Skeletal muscle tissue (tissue), 4 donors: Measurements from ENCODE around the gene GOLGB1. TPM values are rescaled to one million over a fixed set of nuclear protein-coding genes. Genes with fewer than 3 reads are reported as not detected.
"Not testable (repeated sequence)": the region's sequence is repeated elsewhere in the genome, so short reads cannot be mapped to it uniquely, and the experiment has no call there.

Experiments
- H3K27ac ChIP-seq: one replicate; pipeline ENCODE4 v1.7.0; 2013; ENCODE audit warnings: mild to moderate bottlenecking, low read depth, low read length, inconsistent platforms
- H3K27me3 ChIP-seq, 3 donors: one replicate each; pipeline ENCODE4 v1.7.0; 2013; ENCODE audit warnings: low read length in 3 of 3; ENCODE audit not compliant: control insufficient read depth in 3 of 3, insufficient read depth in 3 of 3
- H3K36me3 ChIP-seq, 3 donors: one replicate each; pipeline ENCODE4 v1.7.0; 2013; ENCODE audit warnings: low read length in 3 of 3; ENCODE audit not compliant: control insufficient read depth in 3 of 3, insufficient read depth in 3 of 3
- H3K4me1 ChIP-seq, 3 donors: one replicate each; pipeline ENCODE4 v1.7.0; 2013; ENCODE audit warnings: low read length in 3 of 3, mild to moderate bottlenecking in 3 of 3; ENCODE audit not compliant: control insufficient read depth in 3 of 3, insufficient read depth in 3 of 3
- H3K4me3 ChIP-seq, 3 donors: one replicate each; pipeline ENCODE4 v1.7.0; 2013; ENCODE audit warnings: low read length in 3 of 3
- H3K9ac ChIP-seq, 3 donors: one replicate each; pipeline ENCODE4 v1.7.0; 2013; ENCODE audit warnings: low read length in 3 of 3, mild to moderate bottlenecking in 3 of 3, moderate library complexity in 2 of 3, low read depth in 1 of 3
- H3K9me3 ChIP-seq, 3 donors: one replicate each; pipeline ENCODE4 v1.7.0; 2013; ENCODE audit warnings: low read length in 3 of 3; ENCODE audit not compliant: control insufficient read depth in 3 of 3
- total RNA-seq: library from RNA; depleted of rRNA; stranded (reverse); fragments of >200 nt; gene quantifications from one replicate; pipeline ENCODE4 v1.2.3, GENCODE V29; 2014
- donor health status: Osteomylitis.

GOLGB1 gene
- total RNA-seq, 1 donor from 2014 or later, result 20.4 TPM

DNA sequence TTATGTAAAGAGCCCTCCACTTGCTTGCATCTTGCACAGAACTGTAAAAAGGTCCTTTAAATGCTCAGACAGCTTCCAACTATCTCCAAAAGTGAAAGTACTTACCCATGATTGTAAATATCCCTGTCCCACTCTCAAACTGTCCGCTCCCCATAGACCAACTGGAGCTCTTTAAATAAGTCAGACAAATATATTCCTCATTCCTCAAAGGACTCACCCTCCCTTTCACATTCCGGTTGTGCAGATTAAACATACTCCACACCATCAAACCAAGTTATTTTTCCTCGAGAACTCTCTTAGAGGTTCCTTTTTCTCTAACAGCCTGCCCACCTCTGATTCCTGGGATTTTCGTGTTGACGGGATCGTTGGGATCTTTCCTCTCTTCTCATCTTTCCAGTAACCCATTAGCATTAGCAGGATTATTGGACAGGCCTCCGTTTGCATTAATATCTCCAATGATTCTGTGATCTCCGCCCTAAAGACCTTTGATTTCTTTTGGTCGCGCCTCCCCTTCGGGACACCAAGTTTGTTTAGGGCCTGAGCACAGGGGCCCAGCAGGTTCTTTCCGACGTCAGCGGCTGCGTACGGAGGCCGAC, 763 bp downstream of the GOLGB1 start:
- H3K4me3 ChIP-seq, result peak overlapping the region; percentile 87 to 99 (median 95)
- H3K4me1 ChIP-seq, result peaks cover 17 to 23% (median 19%) of the 10 kb centered on the region in 3 donors
- H3K9ac ChIP-seq, result peak overlapping the region; percentile 95 to 99 (median 97)
- H3K9me3 ChIP-seq, result no peaks in the 10 kb centered on the region
- peak overlapping the region; percentile 98 for H3K27ac ChIP-seq
- no peaks in the 10 kb centered on the region for H3K27me3 ChIP-seq
- no peaks in the 10 kb centered on the region for H3K36me3 ChIP-seq

DNA sequence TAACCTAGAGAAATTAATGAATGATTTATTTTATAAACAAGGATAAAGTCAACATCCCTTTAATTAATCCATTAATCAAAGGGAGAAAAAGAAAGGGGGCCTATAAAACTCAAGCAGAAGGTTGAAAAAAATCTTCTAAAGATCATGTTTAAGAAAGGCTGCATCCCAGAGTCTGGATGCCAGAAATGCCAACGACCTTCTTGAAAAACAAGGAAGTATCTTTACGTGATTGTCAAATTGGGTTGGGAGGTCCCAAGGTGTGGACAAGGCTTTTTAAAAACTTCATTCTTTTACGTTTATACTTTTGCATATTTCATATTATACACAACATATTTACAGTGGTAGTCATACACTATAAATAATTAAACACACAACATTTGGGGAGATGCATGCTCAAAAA, 1.6 kb downstream of the GOLGB1 start:
- Histone ChIP-seq H3K36me3 (no peaks in the 10 kb centered on the region), H3K4me1 (peaks cover 17 to 23% (median 19%) of the 10 kb centered on the region in 3 donors), H3K4me3 (peak overlapping the region in 2 of 3 donors; percentile 95 to 99), H3K27me3 (no peaks in the 10 kb centered on the region), H3K27ac (peak overlapping the region; percentile 98), H3K9ac (peak overlapping the region in 2 of 3 donors; percentile 97 to 99), H3K9me3 (no peaks in the 10 kb centered on the region)

- H3K27ac ChIP-seq, H3K36me3 ChIP-seq, H3K4me3 ChIP-seq, H3K9me3 ChIP-seq, H3K4me1 ChIP-seq, H3K9ac ChIP-seq, H3K27me3 ChIP-seq: not testable (repeated sequence)
These were observed 6.4 kb downstream of the GOLGB1 start for GRCh38 chr3:121743106-121743505.

DNA sequence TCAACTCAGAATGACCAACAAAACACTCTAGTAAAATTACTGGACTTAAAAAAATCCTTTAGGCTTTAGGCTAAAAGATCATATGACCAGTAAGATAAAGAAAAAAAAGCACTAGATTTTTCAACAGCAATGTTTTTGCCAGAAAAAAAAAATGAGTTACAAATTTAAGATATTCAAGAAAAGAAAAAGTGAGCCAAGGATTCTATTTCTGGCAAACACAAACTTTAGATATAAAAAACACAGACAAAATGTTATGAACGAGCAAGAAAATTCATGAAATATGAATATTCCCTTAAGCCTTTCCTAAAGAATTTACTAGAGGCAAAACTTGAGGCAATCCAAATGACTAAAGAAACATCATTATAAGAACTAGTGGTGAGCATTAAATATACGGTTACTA, 8.6 kb downstream of the GOLGB1 start:
- no peaks in the 10 kb centered on the region for H3K36me3 ChIP-seq
- H3K9me3 ChIP-seq, result no peaks in the 10 kb centered on the region
- no peak overlapping the region for H3K9ac ChIP-seq
- H3K4me3 ChIP-seq, result no peak overlapping the region
- no peak overlapping the region for H3K27ac ChIP-seq
- H3K27me3 ChIP-seq, result no peaks in the 10 kb centered on the region
- peaks cover 0 to 3% (median 0%) of the 10 kb centered on the region in 3 donors for H3K4me1 ChIP-seq

DNA sequence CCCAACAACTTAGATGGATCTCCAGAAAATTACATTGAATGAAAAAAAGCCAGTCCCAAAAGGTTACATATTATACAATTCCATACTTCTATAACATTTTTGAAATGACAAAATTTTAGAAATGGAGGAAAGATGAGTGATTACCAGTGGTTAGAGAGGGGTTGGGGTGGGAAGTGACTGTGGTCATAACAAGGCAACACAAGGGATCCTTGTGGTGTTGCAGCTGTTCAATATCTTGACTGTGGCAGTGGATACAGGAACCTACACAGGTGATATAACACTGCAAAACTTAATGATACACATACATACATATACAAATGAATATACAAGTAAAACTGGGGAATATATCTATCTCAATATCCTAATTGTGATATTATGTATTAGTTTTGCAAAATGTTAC, 9.6 kb downstream of the GOLGB1 start:
- Histone ChIP-seq H3K27ac (no peak overlapping the region), H3K4me3 (no peak overlapping the region), H3K36me3 (no peaks in the 10 kb centered on the region), H3K27me3 (no peaks in the 10 kb centered on the region), H3K9me3 (no peaks in the 10 kb centered on the region), H3K9ac (no peak overlapping the region), H3K4me1 (peaks cover 0 to 3% (median 0%) of the 10 kb centered on the region in 3 donors)

- Histone ChIP-seq H3K9me3 (no peaks in the 10 kb centered on the region), H3K4me3 (no peak overlapping the region), H3K27ac (no peak overlapping the region), H3K4me1 (no peaks in the 10 kb centered on the region), H3K36me3 (no peaks in the 10 kb centered on the region), H3K27me3 (no peaks in the 10 kb centered on the region), H3K9ac (no peak overlapping the region)
These were observed 11.9 kb downstream of the GOLGB1 start for GRCh38 chr3:121737644-121738043.

- Histone ChIP-seq H3K4me1 (no peaks in the 10 kb centered on the region), H3K9me3 (no peaks in the 10 kb centered on the region), H3K27me3 (no peaks in the 10 kb centered on the region), H3K9ac (no peak overlapping the region), H3K27ac (no peak overlapping the region), H3K36me3 (no peaks in the 10 kb centered on the region), H3K4me3 (no peak overlapping the region)
These were observed 13.4 kb downstream of the GOLGB1 start for GRCh38 chr3:121736112-121736511.

DNA sequence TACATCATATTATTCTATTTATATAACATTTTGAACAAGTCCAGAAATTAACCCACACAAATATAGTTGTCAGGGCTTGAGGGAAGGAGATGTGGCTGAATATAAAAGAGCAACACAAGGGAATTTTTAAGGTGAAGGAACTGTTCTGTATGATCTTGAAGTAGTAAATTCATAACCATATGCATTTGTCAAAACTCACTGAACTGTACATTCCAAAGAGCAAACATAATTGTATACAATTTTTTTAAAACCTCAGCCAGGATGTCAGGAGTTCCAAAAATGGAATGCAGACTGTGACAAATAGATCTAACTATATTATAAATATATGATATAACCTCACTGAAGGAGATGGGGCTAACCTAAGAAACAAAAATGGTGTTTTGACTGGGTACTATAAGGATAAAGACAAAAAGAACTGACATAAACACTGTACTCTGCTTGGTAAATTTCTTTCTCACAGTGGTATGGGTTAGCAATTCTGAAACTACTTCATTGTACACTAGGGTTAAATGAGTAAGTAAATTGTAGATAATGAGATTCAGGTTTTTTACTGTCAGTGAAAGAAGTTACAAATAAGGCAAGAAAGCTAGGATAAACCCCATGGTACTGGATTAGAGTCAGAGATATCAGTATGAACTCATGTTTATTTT, 14.4 kb downstream of the GOLGB1 start:
- Histone ChIP-seq H3K4me3 (no peak overlapping the region), H3K9ac (no peak overlapping the region), H3K27me3 (no peaks in the 10 kb centered on the region), H3K36me3 (no peaks in the 10 kb centered on the region), H3K9me3 (no peaks in the 10 kb centered on the region), H3K27ac (no peak overlapping the region), H3K4me1 (peaks cover 0 to 2% (median 0%) of the 10 kb centered on the region in 3 donors)

GRCh38 chr3:121730940-121731687, 18.4 kb downstream of the GOLGB1 start:
- no peaks in the 10 kb centered on the region for H3K27me3 ChIP-seq
- no peak overlapping the region for H3K27ac ChIP-seq
- no peaks in the 10 kb centered on the region for H3K9me3 ChIP-seq
- H3K36me3 ChIP-seq, result peaks cover 2 to 21% (median 18%) of the 10 kb centered on the region in 3 donors
- H3K9ac ChIP-seq, result peak overlapping the region in 1 of 3 donors; percentile 10
- peaks cover 0 to 2% (median 0%) of the 10 kb centered on the region in 3 donors for H3K4me1 ChIP-seq
- H3K4me3 ChIP-seq, result no peak overlapping the region

DNA sequence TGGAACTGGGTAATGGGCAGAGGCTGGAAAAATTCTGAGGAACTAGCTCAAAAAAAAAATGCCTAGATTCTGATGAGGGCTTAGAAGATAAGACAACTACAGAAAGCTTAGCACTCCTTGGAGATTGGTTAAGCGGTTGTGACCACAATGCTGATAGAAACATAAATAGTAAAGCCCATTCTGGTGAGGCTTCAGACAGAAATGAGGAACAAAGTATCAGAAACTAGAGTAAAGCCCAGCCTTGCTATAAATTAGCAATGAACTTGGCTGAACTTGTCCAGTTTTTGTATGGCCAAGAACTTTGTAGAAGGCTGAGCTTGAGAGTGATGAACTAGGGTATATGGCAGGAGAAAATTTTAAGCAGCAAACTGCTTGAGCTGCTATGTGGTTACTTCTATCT, 25.4 kb downstream of the GOLGB1 start:
- Histone ChIP-seq H3K4me1 (no peaks in the 10 kb centered on the region), H3K27ac (no peak overlapping the region), H3K36me3 (peaks cover 26 to 67% (median 54%) of the 10 kb centered on the region in 3 donors), H3K9ac (no peak overlapping the region), H3K27me3 (no peaks in the 10 kb centered on the region), H3K9me3 (no peaks in the 10 kb centered on the region), H3K4me3 (no peak overlapping the region)
